ENCODE results near the gene AHNAK.
"Not testable (repeated sequence)": the region's sequence is repeated elsewhere in the genome, so short reads cannot be mapped to it uniquely, and the experiment has no call there.

The AHNAK gene

DNA sequence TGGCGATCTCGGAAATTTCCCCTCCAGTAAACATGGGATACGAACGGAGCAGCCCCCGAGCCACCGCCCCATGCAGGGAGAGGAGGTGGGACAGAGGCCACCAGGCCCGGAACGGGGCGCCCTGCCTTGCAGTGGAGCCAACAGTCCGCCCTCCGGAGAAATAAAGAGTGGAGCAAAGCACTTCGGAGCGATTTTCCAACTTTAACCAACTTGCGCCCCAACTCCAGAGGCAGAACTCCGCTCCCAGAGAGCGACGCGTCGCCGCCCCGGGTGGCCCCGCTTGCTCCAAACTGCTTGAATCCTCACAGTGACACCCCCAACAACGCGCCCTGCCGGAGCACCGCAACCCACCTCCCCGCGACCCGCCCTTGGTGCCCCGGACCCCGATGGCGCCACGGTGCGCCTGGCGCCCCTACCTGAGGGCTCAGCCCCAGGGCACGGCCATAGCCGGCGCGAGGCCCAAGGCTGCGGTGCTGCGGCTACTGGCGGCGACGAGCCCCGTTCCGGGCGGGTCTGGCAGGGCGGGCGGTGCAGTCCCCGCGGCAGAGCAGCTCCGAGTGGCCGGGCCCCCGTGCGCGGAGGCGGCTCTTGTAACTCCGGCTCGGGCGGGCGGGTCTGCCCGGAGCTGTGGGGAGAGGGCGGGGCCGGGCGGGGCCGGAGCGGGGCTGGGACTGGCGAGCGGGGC lies at the start of gene AHNAK:
Gene AHNAK, minus strand, starts transcription at position 563 of the 685 bp plus-strand sequence. CDS start 10,708 bp downstream, outside the sequence.
- peak; percentile 64 for DNase-seq

GRCh38 chr11:62595124-62595523 lies 48.5 kb upstream of the AHNAK start:
- no peak for DNase-seq

DNA sequence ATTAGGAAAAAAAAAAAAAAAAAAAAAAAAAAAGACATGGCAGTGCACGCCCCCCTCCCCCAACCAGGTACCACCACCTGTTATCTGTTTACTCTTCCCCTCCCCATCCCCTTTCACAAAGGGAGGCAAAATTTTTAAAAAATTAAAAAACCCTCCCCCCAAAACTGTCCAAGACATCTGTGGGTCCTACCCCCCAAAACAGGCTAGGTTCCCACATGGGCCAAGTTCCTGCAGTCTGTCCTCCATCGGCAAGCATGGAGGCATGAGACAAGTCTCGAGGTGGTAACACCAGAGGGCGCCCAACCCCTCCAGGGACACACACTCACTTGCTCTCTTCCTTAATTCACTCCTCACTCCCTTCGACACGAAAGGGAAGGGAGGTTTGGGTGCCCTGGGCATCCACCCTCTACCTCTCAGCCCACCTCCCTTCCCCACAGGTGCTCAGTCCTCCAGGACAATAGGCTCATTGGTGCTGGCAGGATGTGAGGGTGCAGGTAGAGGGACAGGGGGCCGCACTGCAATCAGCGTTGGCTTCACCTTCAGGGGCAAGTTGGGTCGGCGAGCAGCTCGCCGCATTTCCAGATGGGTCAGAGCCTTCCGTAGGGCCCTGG lies 46.9 kb upstream of the AHNAK start:
- peak; percentile 69 for DNase-seq

DNA sequence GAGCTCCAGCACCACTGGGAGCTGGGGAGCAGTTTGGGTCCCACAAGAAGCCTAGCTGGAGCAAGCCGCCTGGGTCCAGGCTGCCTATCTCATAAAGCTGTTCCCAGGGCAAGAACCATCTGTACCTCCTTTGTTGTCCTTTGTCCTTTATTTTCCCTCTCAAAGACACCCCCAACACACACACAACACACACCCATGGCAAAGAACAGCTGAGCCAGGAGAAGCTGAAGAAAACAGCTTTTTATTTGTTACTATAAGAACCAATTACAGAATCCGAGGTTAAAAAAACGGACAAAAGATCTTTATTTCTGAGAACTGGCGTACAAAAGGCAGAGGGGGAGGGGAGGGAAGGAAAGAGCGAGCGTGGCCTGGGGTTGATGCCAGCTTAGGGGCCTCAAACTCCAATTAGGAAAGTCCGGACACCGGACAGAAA lies 46.4 kb upstream of the AHNAK start:
- no peak for DNase-seq

- no peak for DNase-seq
Measured at GRCh38 chr11:62592146-62592815, 45.7 kb upstream of the AHNAK start.

DNA sequence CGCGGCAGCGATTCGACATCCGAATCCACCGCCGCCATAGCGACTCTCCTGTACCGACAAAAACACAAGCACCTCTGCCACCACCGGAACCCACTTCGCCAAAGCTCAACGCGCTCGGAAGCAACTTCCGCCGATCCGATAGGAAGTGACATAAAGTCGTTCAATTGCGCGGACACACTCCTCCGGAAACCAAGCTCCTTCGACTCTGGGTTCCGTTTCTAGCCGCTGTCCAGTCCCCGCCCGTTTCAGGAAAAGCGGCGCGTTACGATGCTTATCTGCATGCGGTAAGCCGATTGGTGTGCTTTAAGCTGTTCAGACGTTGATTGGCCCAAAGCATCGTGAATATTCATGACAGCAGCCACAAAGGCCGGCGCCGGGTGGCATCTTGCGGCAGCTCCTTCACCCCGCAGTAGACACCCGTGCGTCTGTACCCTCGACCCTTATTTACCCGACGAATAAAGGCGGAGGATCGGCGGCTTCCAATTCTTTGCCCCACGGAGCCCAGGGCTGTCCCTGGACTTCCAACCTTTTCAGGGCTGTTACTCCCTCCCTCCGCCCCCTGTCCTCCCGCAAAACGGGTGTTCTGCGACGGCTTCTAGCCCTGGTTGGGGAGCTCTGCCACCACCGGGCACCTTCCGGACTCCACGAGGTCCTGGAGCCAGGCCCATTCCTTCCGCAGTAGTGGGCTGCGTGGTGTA lies 45.0 kb upstream of the AHNAK start, which contains the start of gene TUT1:
Gene TUT1, minus strand, starts transcription at position 76 of the 698 bp plus-strand sequence. Its CDS starts 38 bp downstream, at position 38.
- DNase-seq: peak; percentile 99

GRCh38 chr11:62588966-62589637 lies 42.5 kb upstream of the AHNAK start:
- DNase-seq: no peak

DNA sequence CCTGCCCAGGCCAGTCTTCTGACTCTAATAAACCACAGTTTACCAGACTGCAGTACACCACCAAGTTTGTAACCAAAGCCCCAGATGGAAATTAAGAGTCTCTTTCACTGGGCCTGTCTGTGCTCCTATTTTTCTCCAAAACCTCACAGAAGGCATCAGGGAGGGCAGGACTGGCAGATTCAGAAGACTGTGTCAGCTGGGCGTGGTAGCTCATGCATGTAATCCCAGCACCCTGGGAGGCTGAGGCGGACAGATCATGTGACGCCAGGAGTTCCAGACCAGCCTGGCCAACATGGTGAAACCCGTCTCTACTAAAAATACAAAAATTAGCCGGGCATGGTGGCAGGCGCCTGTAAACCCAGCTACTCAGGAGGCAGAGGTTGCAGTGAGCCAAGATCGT lies 38.8 kb upstream of the AHNAK start:
- not testable (repeated sequence) for DNase-seq

GRCh38 chr11:62581735-62582134 lies 35.1 kb upstream of the AHNAK start:
- DNase-seq: not testable (repeated sequence)

- no peak for DNase-seq
Measured at GRCh38 chr11:62580959-62581715, 34.5 kb upstream of the AHNAK start.

- no peak for DNase-seq
Measured at GRCh38 chr11:62579252-62579651, 32.6 kb upstream of the AHNAK start.

DNA sequence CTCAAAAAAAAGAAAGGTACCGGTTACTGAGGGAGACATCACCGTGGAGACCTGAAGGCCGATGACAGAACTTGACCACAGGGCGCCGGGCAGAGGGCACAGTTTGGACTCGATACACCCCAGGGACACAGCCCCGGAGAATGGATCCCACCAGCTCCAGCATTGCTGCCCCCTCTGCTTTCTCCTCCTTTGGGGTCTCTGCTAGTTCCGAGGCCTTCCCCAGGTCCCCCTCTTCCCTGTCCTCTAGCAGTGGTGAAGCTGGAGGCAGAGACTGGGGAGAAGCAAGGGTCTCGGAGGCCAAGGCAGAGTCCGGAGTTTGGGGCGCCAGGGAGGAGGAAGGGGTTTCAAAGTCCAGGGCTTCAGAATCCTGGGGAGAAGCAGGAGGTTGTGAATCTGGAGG lies 31.9 kb upstream of the AHNAK start:
- no peak for DNase-seq

GRCh38 chr11:62577046-62577714 lies 30.6 kb upstream of the AHNAK start:
- no peak for DNase-seq

DNA sequence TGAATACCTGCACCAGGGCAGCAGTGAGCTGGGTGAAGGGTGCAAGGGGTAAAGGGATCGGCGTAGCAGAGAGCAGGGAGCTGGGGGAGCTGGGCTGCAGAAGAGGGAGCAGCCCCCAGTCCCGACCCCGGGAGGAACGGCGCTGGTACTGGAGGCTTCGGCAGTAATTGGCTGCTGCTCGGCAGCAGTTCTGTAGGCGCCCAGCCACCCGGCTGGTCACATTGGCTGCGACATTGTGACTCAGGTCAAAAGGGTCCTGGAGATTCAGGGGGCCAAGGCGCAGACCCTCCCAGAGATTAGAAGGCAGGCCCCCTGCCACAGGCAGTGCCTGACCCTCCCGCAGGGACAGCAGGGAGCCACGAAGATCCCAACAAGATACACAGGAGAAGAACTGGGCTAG lies 29.2 kb upstream of the AHNAK start:
- no peak for DNase-seq

- no peak for DNase-seq
Measured at GRCh38 chr11:62575156-62575555, 28.6 kb upstream of the AHNAK start.

- peak; percentile 17 for DNase-seq
Measured at GRCh38 chr11:62574363-62575071, 27.9 kb upstream of the AHNAK start.

- peak; percentile 100 for DNase-seq
Measured at GRCh38 chr11:62573592-62574362, 27.2 kb upstream of the AHNAK start, which contains the start of gene EEF1G. TSS of gene EEF1G (minus strand) at chr11:62573891. CDS start at chr11:62573842, 49 bp downstream.

- peak; percentile 23 for DNase-seq
Measured at GRCh38 chr11:62573006-62573591, 26.5 kb upstream of the AHNAK start.

- no peak for DNase-seq
Measured at GRCh38 chr11:62572431-62572830, 25.8 kb upstream of the AHNAK start.

Data from HCEC 1CT (cell line).